ENCODE measurements around the gene PLEKHG4B. TPM values are rescaled to one million over a fixed set of nuclear protein-coding genes. Genes with fewer than 3 reads are reported as not detected.

Gene PLEKHG4B
- total and polyA plus RNA-seq, 2 of the 8 experiments (the other 6 are each of a cell fraction or from before 2014, with no cell fraction given) = 31.1 to 43.6 TPM

DNA sequence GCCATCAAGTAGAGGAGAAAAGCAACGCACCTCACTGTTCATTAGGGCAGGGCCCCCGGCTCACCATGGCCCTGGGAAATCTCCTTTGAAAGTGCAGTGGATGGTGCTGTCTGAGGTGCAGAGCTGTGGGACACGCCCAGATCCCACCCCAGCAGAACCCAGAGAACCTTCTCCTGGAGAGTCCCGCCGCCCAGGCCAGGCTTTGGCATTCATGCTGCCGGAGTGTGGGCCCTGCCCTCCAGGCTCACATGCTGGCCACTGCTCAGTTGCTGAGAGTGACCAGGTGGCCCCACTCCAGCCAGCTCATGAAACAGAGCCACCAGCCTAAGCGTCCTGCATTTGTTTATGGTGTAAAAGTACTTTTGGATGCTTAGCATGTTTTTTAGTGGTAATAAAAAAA, 75.5 kb downstream of the PLEKHG4B start:
- H3K23ac ChIP-seq (ENCODE audit: insufficient read length) = no peak overlapping the region
- H3K9me3 ChIP-seq (ENCODE audit: insufficient read depth in 2 of 2, low read depth in 1 of 2, low read length in 1 of 2) = peaks cover 0 to 4% of the 10 kb centered on the region in 2 experiments; a peak in 1 of 4 replicates
- no peak overlapping the region for H2BK12ac ChIP-seq (ENCODE audit: low read depth, low read length)
- no peaks in the 10 kb centered on the region for H3K79me2 ChIP-seq (ENCODE audit: control insufficient read depth in 1 of 2, insufficient read depth in 2 of 2, low read length in 2 of 2)
- no peak overlapping the region for H4K5ac ChIP-seq (ENCODE audit: insufficient read length, low read depth, low read length)
- no peak overlapping the region for H3K4ac ChIP-seq (replicated peaks; ENCODE audit: insufficient read length, low read depth, low read length)
- FAIRE-seq (no peak), DNase-seq (ENCODE audit: low read depth in 1 of 2, low spot score in 2 of 2) (no peak)
- H3K56ac ChIP-seq (replicated peaks; ENCODE audit: insufficient read length, low read depth, low read length) = no peak overlapping the region
- ChIA-PET POLR2A (ENCODE audit: partially characterized antibody) (interaction anchor here (0.7 to 1.7 kb wide), 2 partner anchors 11 to 281 kb away, joined by 3 to 5 read pairs; no protein-coding TSS in a partner anchor), CTCF (ENCODE audit: partially characterized antibody) (interaction anchor here (0.7 to 3.1 kb wide), 2 partner anchors 10 to 12 kb away, joined by 3 to 9 read pairs; no protein-coding TSS in a partner anchor)
- H3K27me3 ChIP-seq (replicated peaks in 1 of 4; ENCODE audit: control insufficient read depth in 3 of 4, extremely low read depth in 1 of 4, insufficient read depth in 3 of 4, low read length in 3 of 4) = no peaks in the 10 kb centered on the region
- H2BK20ac ChIP-seq (ENCODE audit: low read length) = no peak overlapping the region
- no peak overlapping the region for H2BK120ac ChIP-seq (replicated peaks; ENCODE audit: low read depth, low read length)
- H3K9ac ChIP-seq (replicated peaks in 1 of 4; ENCODE audit: extremely low read depth in 1 of 4, low read depth in 3 of 4, low read length in 3 of 4) = no peak overlapping the region
- WGBS, 2 experiments (ENCODE audit: extremely low coverage in 1 of 2, insufficient coverage in 1 of 2, insufficient read length in 1 of 2, insufficient replicate concordance in 2 of 2, low coverage in 1 of 2, low lambda C conversion rate in 2 of 2, missing lambda C conversion rate in 1 of 2) = 94% methylated on average over 7 of the region's 7 CpGs; no CpG with 5 or more reads in 1 of the 2 experiments
- H3K18ac ChIP-seq (ENCODE audit: extremely low read depth, low read length) = no peak overlapping the region
- no peak overlapping the region for H2AK5ac ChIP-seq (ENCODE audit: low read depth, low read length)
- H3K79me1 ChIP-seq (ENCODE audit: low read depth, low read length) = no peaks in the 10 kb centered on the region
- H4K8ac ChIP-seq (ENCODE audit: extremely low read depth, insufficient read depth, low read length) = no peak overlapping the region
- peaks cover 0 to 24% (median 3%) of the 10 kb centered on the region in 4 experiments; a peak in 5 of 8 replicates for H3K36me3 ChIP-seq (ENCODE audit: control insufficient read depth in 2 of 4, insufficient read depth in 4 of 4, low read length in 3 of 4)
- peaks cover 3 to 5% of the 10 kb centered on the region in 2 experiments for H4K20me1 ChIP-seq (replicated peaks in 1 of 2; ENCODE audit: control insufficient read depth in 1 of 2, insufficient read depth in 2 of 2, low read length in 2 of 2)
- no peak overlapping the region for H2BK15ac ChIP-seq (ENCODE audit: low read length)
- no peaks in the 10 kb centered on the region for H3K4me1 ChIP-seq (replicated peaks in 1 of 4; ENCODE audit: control insufficient read depth in 3 of 4, insufficient read depth in 4 of 4, low read length in 3 of 4)
- no peak overlapping the region for H2BK5ac ChIP-seq (ENCODE audit: low read depth, low read length)
- no peaks in the 10 kb centered on the region for H3K23me2 ChIP-seq (ENCODE audit: low read depth, low read length)
- H2AFZ ChIP-seq (ENCODE audit: low read length) = no peak overlapping the region
- no peak overlapping the region for H4K91ac ChIP-seq (replicated peaks; ENCODE audit: insufficient read length, low read length)
- no peak overlapping the region for H3K4me2 ChIP-seq (ENCODE audit: insufficient read depth in 1 of 2, low read depth in 2 of 2, low read length in 2 of 2)
- H3K27ac ChIP-seq (ENCODE audit: low read depth, low read length) = no peak overlapping the region
- no peak overlapping the region for H3K4me3 ChIP-seq (ENCODE audit: extremely low read depth in 1 of 4, insufficient read depth in 2 of 4, low read depth in 3 of 4, low read length in 4 of 4)
- no peak overlapping the region for H3K14ac ChIP-seq (ENCODE audit: insufficient read length)
- TF ChIP-seq HDAC6 (IDR thresholded peaks at IDR 0.05; ENCODE audit: low read depth, low read length) = no peak
- TF ChIP-seq SP2 (IDR thresholded peaks at IDR 0.05; ENCODE audit: low read length) = no peak
- no peak for TF ChIP-seq NANOG (IDR thresholded peaks at IDR 0.05; ENCODE audit: insufficient read depth, low read depth, low read length, poor library complexity, severe bottlenecking)
- no peak for TF ChIP-seq FOSL1 (IDR thresholded peaks at IDR 0.05; ENCODE audit: insufficient read depth, low read depth, low read length)
- TF ChIP-seq KDM4A (IDR thresholded peaks at IDR 0.05; ENCODE audit: low read depth, low read length, severe bottlenecking) = no peak
- no peak for TF ChIP-seq SIRT6 (IDR thresholded peaks at IDR 0.05; ENCODE audit: low read length)
- no peak for TF ChIP-seq TAF1 (IDR thresholded peaks at IDR 0.05; ENCODE audit: low read depth, low read length)
- TF ChIP-seq TAF7 (optimal IDR thresholded peaks at IDR 0.05; ENCODE audit: borderline replicate concordance, low read depth, low read length) = no peak
- TF ChIP-seq TBP (IDR thresholded peaks at IDR 0.05; ENCODE audit: low read depth, low read length) = no peak
- no peak for TF ChIP-seq JUN (IDR thresholded peaks at IDR 0.05; ENCODE audit: low read depth, low read length)
- no peak for TF ChIP-seq CBX8 (IDR thresholded peaks at IDR 0.05; ENCODE audit: borderline replicate concordance, low read depth, low read length)
